ENCODE results near the gene SHISAL1.

The SHISAL1 gene

GRCh38 chr22:44268431-44269116, 44.2 kb downstream of the SHISAL1 start:
- WGBS, 2 experiments (ENCODE audit: insufficient coverage in 2 of 2) = 76 to 85% methylated on average over 11 to 17 of the region's 18 CpGs
- no peak overlapping the region for H3K27ac ChIP-seq (ENCODE audit: low read depth, low read length, severe bottlenecking)

GRCh38 chr22:44267856-44268255, 44.9 kb downstream of the SHISAL1 start:
- H3K4me3 ChIP-seq (ENCODE audit: extremely low read depth, insufficient read depth, low read length, poor library complexity, severe bottlenecking) = no peak overlapping the region
- H3K9me3 ChIP-seq (ENCODE audit: control insufficient read depth, low read length) = no peaks in the 10 kb centered on the region
- H3K4me1 ChIP-seq (ENCODE audit: control insufficient read depth, insufficient read depth, low read length, poor library complexity, severe bottlenecking) = no peaks in the 10 kb centered on the region
- no peaks in the 10 kb centered on the region for H3K36me3 ChIP-seq (ENCODE audit: control insufficient read depth, insufficient read depth, low read length)
- H3K27ac ChIP-seq (ENCODE audit: low read depth, low read length, severe bottlenecking) = no peak overlapping the region
- WGBS, 2 experiments (ENCODE audit: insufficient coverage in 2 of 2) = 95% methylated on average over 3 of the region's 5 CpGs; no CpG with 5 or more reads in 1 of the 2 experiments

More at GRCh38 chr22:44268431-44269116, 44.2 kb downstream of the SHISAL1 start:
- Histone ChIP-seq H3K4me1 (ENCODE audit: control insufficient read depth, insufficient read depth, low read length, poor library complexity, severe bottlenecking) (no peaks in the 10 kb centered on the region), H3K36me3 (ENCODE audit: control insufficient read depth, insufficient read depth, low read length) (no peaks in the 10 kb centered on the region), H3K9me3 (ENCODE audit: control insufficient read depth, low read length) (no peaks in the 10 kb centered on the region), H3K4me3 (ENCODE audit: extremely low read depth, insufficient read depth, low read length, poor library complexity, severe bottlenecking) (no peak overlapping the region)

- Histone ChIP-seq H3K4me1 (ENCODE audit: control insufficient read depth, insufficient read depth, low read length, poor library complexity, severe bottlenecking) (no peaks in the 10 kb centered on the region), H3K27ac (ENCODE audit: low read depth, low read length, severe bottlenecking) (no peak overlapping the region), H3K36me3 (ENCODE audit: control insufficient read depth, insufficient read depth, low read length) (no peaks in the 10 kb centered on the region), H3K4me3 (ENCODE audit: extremely low read depth, insufficient read depth, low read length, poor library complexity, severe bottlenecking) (no peak overlapping the region), H3K9me3 (ENCODE audit: control insufficient read depth, low read length) (no peaks in the 10 kb centered on the region)
- 86 to 90% methylated on average over 16 to 19 of the region's 26 CpGs for WGBS, 2 experiments (ENCODE audit: insufficient coverage in 2 of 2)
Measured at GRCh38 chr22:44266796-44267760, 45.7 kb downstream of the SHISAL1 start.

GRCh38 chr22:44263547-44263946, 49.2 kb downstream of the SHISAL1 start:
- H3K36me3 ChIP-seq (ENCODE audit: control insufficient read depth, insufficient read depth, low read length) = no peaks in the 10 kb centered on the region
- no peak overlapping the region for H3K4me3 ChIP-seq (ENCODE audit: extremely low read depth, insufficient read depth, low read length, poor library complexity, severe bottlenecking)
- no peaks in the 10 kb centered on the region for H3K9me3 ChIP-seq (ENCODE audit: control insufficient read depth, low read length)
- H3K27ac ChIP-seq (ENCODE audit: low read depth, low read length, severe bottlenecking) = no peak overlapping the region
- WGBS, 2 experiments (ENCODE audit: insufficient coverage in 2 of 2) = 95% methylated on average over 6 of the region's 6 CpGs
- no peaks in the 10 kb centered on the region for H3K4me1 ChIP-seq (ENCODE audit: control insufficient read depth, insufficient read depth, low read length, poor library complexity, severe bottlenecking)

GRCh38 chr22:44261861-44262595, 50.7 kb downstream of the SHISAL1 start:
- no peaks in the 10 kb centered on the region for H3K36me3 ChIP-seq (ENCODE audit: control insufficient read depth, insufficient read depth, low read length)
- WGBS, 2 experiments (ENCODE audit: insufficient coverage in 2 of 2) = 92 to 94% methylated on average over 10 to 12 of the region's 12 CpGs
- H3K9me3 ChIP-seq (ENCODE audit: control insufficient read depth, low read length) = no peaks in the 10 kb centered on the region
- H3K4me3 ChIP-seq (ENCODE audit: extremely low read depth, insufficient read depth, low read length, poor library complexity, severe bottlenecking) = no peak overlapping the region
- no peaks in the 10 kb centered on the region for H3K4me1 ChIP-seq (ENCODE audit: control insufficient read depth, insufficient read depth, low read length, poor library complexity, severe bottlenecking)
- no peak overlapping the region for H3K27ac ChIP-seq (ENCODE audit: low read depth, low read length, severe bottlenecking)

- WGBS, 2 experiments (ENCODE audit: insufficient coverage in 2 of 2) = 75 to 82% methylated on average over 13 to 14 of the region's 14 CpGs
- H3K9me3 ChIP-seq (ENCODE audit: control insufficient read depth, low read length) = no peaks in the 10 kb centered on the region
Measured at GRCh38 chr22:44261164-44261860, 51.4 kb downstream of the SHISAL1 start.

GRCh38 chr22:44260216-44261035, 52.3 kb downstream of the SHISAL1 start:
- Histone ChIP-seq H3K36me3 (ENCODE audit: control insufficient read depth, insufficient read depth, low read length) (no peaks in the 10 kb centered on the region), H3K4me1 (ENCODE audit: control insufficient read depth, insufficient read depth, low read length, poor library complexity, severe bottlenecking) (no peaks in the 10 kb centered on the region), H3K4me3 (ENCODE audit: extremely low read depth, insufficient read depth, low read length, poor library complexity, severe bottlenecking) (no peak overlapping the region), H3K9me3 (ENCODE audit: control insufficient read depth, low read length) (no peaks in the 10 kb centered on the region), H3K27ac (ENCODE audit: low read depth, low read length, severe bottlenecking) (no peak overlapping the region)
- WGBS, 2 experiments (ENCODE audit: insufficient coverage in 2 of 2) = 87 to 89% methylated on average over 14 of the region's 16 CpGs

More at GRCh38 chr22:44261164-44261860, 51.4 kb downstream of the SHISAL1 start:
- Histone ChIP-seq H3K36me3 (ENCODE audit: control insufficient read depth, insufficient read depth, low read length) (no peaks in the 10 kb centered on the region), H3K4me1 (ENCODE audit: control insufficient read depth, insufficient read depth, low read length, poor library complexity, severe bottlenecking) (no peaks in the 10 kb centered on the region), H3K4me3 (ENCODE audit: extremely low read depth, insufficient read depth, low read length, poor library complexity, severe bottlenecking) (no peak overlapping the region), H3K27ac (ENCODE audit: low read depth, low read length, severe bottlenecking) (no peak overlapping the region)

- H3K36me3 ChIP-seq (ENCODE audit: control insufficient read depth, insufficient read depth, low read length) = no peaks in the 10 kb centered on the region
- 89 to 98% methylated on average over 13 to 14 of the region's 19 CpGs for WGBS, 2 experiments (ENCODE audit: insufficient coverage in 2 of 2)
- no peaks in the 10 kb centered on the region for H3K9me3 ChIP-seq (ENCODE audit: control insufficient read depth, low read length)
- no peaks in the 10 kb centered on the region for H3K4me1 ChIP-seq (ENCODE audit: control insufficient read depth, insufficient read depth, low read length, poor library complexity, severe bottlenecking)
- H3K4me3 ChIP-seq (ENCODE audit: extremely low read depth, insufficient read depth, low read length, poor library complexity, severe bottlenecking) = no peak overlapping the region
- no peak overlapping the region for H3K27ac ChIP-seq (ENCODE audit: low read depth, low read length, severe bottlenecking)
Measured at GRCh38 chr22:44259366-44260215, 53.2 kb downstream of the SHISAL1 start.
